Body of pancreas (tissue), 4 donors: ENCODE data around the gene IWS1. TPM values are rescaled to one million over a fixed set of nuclear protein-coding genes. Genes with fewer than 3 reads are reported as not detected.
"Not testable (repeated sequence)": the region's sequence is repeated elsewhere in the genome, so short reads cannot be mapped to it uniquely, and the experiment has no call there.

Source experiments
- ATAC-seq: fragments of 150-250 bp; one replicate; pipeline ENCODE4 v1.9.1; 2016
- DNase-seq, 4 donors: peaks; one replicate each; pipeline ENCODE4 v3.0.0-alpha.2; 2019
- H3K27ac ChIP-seq, 4 donors: fragments of 200-600 bp; sonication (generic); 1 replicate in 3 of 4; 2 replicates in 1 of 4; pipeline versions ENCODE4 v1.5.1 to v1.6.1; 2016 to 2019; ENCODE audit warnings: mild to moderate bottlenecking in 1 of 4, mixed read lengths in 1 of 4, moderate library complexity in 1 of 4
- H3K27me3 ChIP-seq, 2 donors: fragments of 200-600 bp; sonication (generic); one replicate each; pipeline ENCODE4 v1.6.0; 2016; ENCODE audit warnings: mild to moderate bottlenecking in 1 of 2
- H3K36me3 ChIP-seq, 2 donors: fragments of 200-600 bp; sonication (generic); replicated peaks in 1 of 2; 2 replicates each; pipeline ENCODE4 v1.5.1; 2016; ENCODE audit warnings: low read depth in 2 of 2; ENCODE audit not compliant: insufficient read depth in 1 of 2
- H3K4me1 ChIP-seq: fragments of 200-600 bp; sonication (generic); one replicate; pipeline ENCODE4 v1.6.0; 2016
- H3K4me3 ChIP-seq, 2 donors: fragments of 200-600 bp; sonication (generic); 1 replicate in 1 of 2; 2 replicates in 1 of 2; pipeline ENCODE4 v1.5.1; 2016 to 2019
- H3K9me3 ChIP-seq, 3 donors: fragments of 200-600 bp; sonication (generic); 1 replicate in 2 of 3; 2 replicates in 1 of 3; pipeline ENCODE4 v1.5.1; 2016
- CTCF ChIP-seq, 7 experiments: fragments of 450-650 bp in 4 of 7; fragments of 200-600 bp in 3 of 7; sonication (generic) in 3 of 7; IDR thresholded peaks; one replicate each; pipeline ENCODE4 v1.5.1; 2016 to 2019; ENCODE audit warnings: antibody characterized with exemption in 7 of 7
- POLR2A ChIP-seq, 3 donors: fragments of 450-650 bp; IDR thresholded peaks; one replicate each; pipeline ENCODE4 v1.6.1; 2016; ENCODE audit warnings: antibody characterized with exemption in 3 of 3, mild to moderate bottlenecking in 2 of 3
- WGBS, 2 donors: methylation state at CpG; one replicate each; pipeline ENCODE4 v1.1.5; 2017; 5-methylcytosine and 5-hydroxymethylcytosine counted together
- intact Hi-C: fragments of 100-400 bp; cut with DNase I; formaldehyde crosslinking; loops from one replicate; pipeline ENCODE4 v1.15.1; 2023
- total RNA-seq, 2 donors: library from RNA; depleted of rRNA; stranded (reverse); fragments of >200 nt; gene quantifications; one replicate each; pipeline ENCODE4 v1.1.0, GENCODE V29; 2016

Gene IWS1
- total RNA-seq, 2 donors from 2014 or later = 25.9 to 26.7 TPM

- no peak for TF ChIP-seq POLR2A (IDR thresholded peaks at IDR 0.05)
- no peak for TF ChIP-seq CTCF (IDR thresholded peaks at IDR 0.05)
- ATAC-seq (no peak), DNase-seq (no peak)
- no peaks in the 10 kb centered on the region for H3K27me3 ChIP-seq
- H3K27ac ChIP-seq = no peak overlapping the region
- H3K4me1 ChIP-seq = peaks cover 9% of the 10 kb centered on the region
- intact Hi-C loops = no loop called here
- no peaks in the 10 kb centered on the region for H3K36me3 ChIP-seq
- no peak overlapping the region for H3K4me3 ChIP-seq
- 63 to 65% methylated on average over 3 of the region's 3 CpGs for WGBS, 2 donors
- H3K9me3 ChIP-seq = no peaks in the 10 kb centered on the region
Measured at GRCh38 chr2:127530245-127531140, 4.2 kb upstream of the IWS1 start.

- H3K9me3 ChIP-seq, DNase-seq, H3K36me3 ChIP-seq, H3K4me3 ChIP-seq, H3K27me3 ChIP-seq, ATAC-seq, H3K27ac ChIP-seq, intact Hi-C loops: not testable (repeated sequence)
- H3K4me1 ChIP-seq = peaks cover 13% of the 10 kb centered on the region
- WGBS, 2 donors = 84 to 90% methylated on average over 2 of the region's 2 CpGs
Measured at GRCh38 chr2:127529416-127529815, 3.1 kb upstream of the IWS1 start.

GRCh38 chr2:127528487-127528886 lies 2.2 kb upstream of the IWS1 start:
- ATAC-seq (no peak), DNase-seq (no peak)
- H3K4me3 ChIP-seq = no peak overlapping the region
- peaks cover 20% of the 10 kb centered on the region for H3K4me1 ChIP-seq
- no peaks in the 10 kb centered on the region for H3K9me3 ChIP-seq
- intact Hi-C loops = no loop called here
- TF ChIP-seq POLR2A (IDR thresholded peaks at IDR 0.05) (no peak), CTCF (IDR thresholded peaks at IDR 0.05) (no peak)
- H3K27me3 ChIP-seq = no peaks in the 10 kb centered on the region
- H3K27ac ChIP-seq = no peak overlapping the region
- H3K36me3 ChIP-seq = no peaks in the 10 kb centered on the region
- WGBS, 2 donors = 60 to 81% methylated on average over 4 of the region's 4 CpGs

GRCh38 chr2:127527001-127527804 lies 914 bp upstream of the IWS1 start:
- 17 to 18% methylated on average over 13 of the region's 13 CpGs for WGBS, 2 donors
- H3K36me3 ChIP-seq = no peaks in the 10 kb centered on the region
- peak in 1 of 4 donors; percentile 30 for DNase-seq
- H3K27me3 ChIP-seq = no peaks in the 10 kb centered on the region
- peaks cover 20% of the 10 kb centered on the region for H3K4me1 ChIP-seq
- H3K4me3 ChIP-seq = peak overlapping the region; percentile 60 to 87
- TF ChIP-seq POLR2A (IDR thresholded peaks at IDR 0.05) (no peak), CTCF (IDR thresholded peaks at IDR 0.05) (no peak)
- intact Hi-C loops = no loop called here
- no peaks in the 10 kb centered on the region for H3K9me3 ChIP-seq
- peak; percentile 27 for ATAC-seq
- H3K27ac ChIP-seq = peak overlapping the region; percentile 79 to 93 (median 88)

GRCh38 chr2:127525691-127526131 lies 578 bp downstream of the IWS1 start:
- 0 to 1% methylated on average over 16 to 19 of the region's 19 CpGs for WGBS, 2 donors
- Histone ChIP-seq H3K36me3 (no peaks in the 10 kb centered on the region), H3K4me3 (peak overlapping the region; percentile 60 to 87), H3K9me3 (no peaks in the 10 kb centered on the region), H3K4me1 (peaks cover 20% of the 10 kb centered on the region), H3K27ac (peak overlapping the region; percentile 79 to 93 (median 88)), H3K27me3 (no peaks in the 10 kb centered on the region)
- ATAC-seq = no peak
- intact Hi-C loops = no loop called here
- TF ChIP-seq CTCF (IDR thresholded peaks at IDR 0.05) (no peak), POLR2A (IDR thresholded peaks at IDR 0.05) (no peak)
- peak in 2 of 4 donors; percentile 20 to 38 for DNase-seq

GRCh38 chr2:127524198-127524834 lies 2.0 kb downstream of the IWS1 start:
- H3K4me3 ChIP-seq, ATAC-seq, H3K27me3 ChIP-seq, H3K9me3 ChIP-seq, DNase-seq, H3K36me3 ChIP-seq, H3K27ac ChIP-seq, intact Hi-C loops: not testable (repeated sequence)
- 93 to 97% methylated on average over 7 of the region's 7 CpGs for WGBS, 2 donors
- peaks cover 20% of the 10 kb centered on the region for H3K4me1 ChIP-seq
